ENCODE results near the gene SH2D2A.

The SH2D2A gene

GRCh38 chr1:156823210-156823790 lies 6.7 kb upstream of the SH2D2A start:
- no peak for DNase-seq (ENCODE audit: low read depth)

- no peak for DNase-seq (ENCODE audit: low read depth)
These were observed 6.0 kb upstream of the SH2D2A start for GRCh38 chr1:156822680-156823079.

- no peak for DNase-seq (ENCODE audit: low read depth)
These were observed 5.2 kb upstream of the SH2D2A start for GRCh38 chr1:156821801-156822200.

GRCh38 chr1:156815961-156816422 lies 656 bp downstream of the SH2D2A start:
- DNase-seq (ENCODE audit: low read depth), result no peak

DNA sequence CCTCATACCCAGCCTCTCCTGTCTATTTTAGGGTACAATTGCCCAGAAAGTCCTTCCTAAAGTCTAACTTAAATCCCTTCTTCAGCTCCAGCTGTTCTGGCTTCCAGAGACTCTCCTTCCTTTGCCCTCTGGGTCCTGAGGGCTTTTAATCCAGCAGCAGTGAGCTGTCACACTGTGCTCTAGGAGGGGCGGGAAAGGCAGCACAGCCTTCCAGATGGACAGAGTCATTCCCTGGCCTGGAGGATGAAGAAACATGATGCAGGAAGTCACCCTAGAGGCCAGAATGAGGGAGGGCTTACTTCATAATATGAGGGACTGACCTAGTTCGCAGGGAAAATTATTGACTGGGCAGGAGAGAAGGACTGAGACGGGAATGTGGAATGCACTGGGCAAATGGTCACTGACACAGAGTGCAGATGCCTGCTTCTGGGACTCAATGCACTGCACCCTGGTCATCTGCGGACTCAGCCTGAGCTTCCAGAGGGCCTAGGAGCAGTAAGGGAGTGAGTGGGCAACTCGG lies 1.3 kb downstream of the SH2D2A start:
- no peak for DNase-seq (ENCODE audit: low read depth)

DNA sequence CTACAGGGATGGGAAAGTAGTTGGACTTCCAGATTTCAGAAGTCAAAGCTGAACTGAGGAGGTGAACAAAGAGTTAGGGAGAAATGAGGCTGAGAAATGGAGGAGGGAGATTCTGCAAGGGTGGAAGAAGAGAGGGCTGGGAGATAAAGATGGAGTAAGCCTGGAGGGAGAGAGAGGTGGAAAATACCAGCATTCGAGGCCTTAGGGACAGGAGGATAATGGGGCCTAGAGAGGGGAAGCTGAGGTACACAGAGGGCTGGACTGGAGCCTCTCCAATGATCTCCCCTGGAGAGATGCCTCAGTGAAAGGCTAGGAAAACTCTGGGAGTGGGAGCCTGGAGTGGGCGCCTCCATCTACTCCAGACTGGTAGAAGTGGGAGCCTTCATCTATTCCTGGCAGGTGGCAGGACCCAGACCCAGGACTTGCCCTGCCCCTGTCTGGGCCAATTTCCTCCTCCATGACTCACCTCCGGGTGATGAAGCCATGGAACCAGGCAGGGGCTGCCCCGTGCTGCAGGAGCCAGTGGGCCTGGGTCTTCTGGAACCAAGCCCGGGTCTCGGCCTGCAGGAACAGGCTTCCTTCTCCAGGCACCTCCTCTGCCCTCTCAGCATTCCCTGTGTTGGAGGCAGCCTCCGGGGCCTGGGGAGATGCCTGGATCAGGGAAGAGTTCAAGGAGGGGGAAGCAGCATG lies 1.9 kb downstream of the SH2D2A start:
- DNase-seq (ENCODE audit: low read depth), result no peak

DNA sequence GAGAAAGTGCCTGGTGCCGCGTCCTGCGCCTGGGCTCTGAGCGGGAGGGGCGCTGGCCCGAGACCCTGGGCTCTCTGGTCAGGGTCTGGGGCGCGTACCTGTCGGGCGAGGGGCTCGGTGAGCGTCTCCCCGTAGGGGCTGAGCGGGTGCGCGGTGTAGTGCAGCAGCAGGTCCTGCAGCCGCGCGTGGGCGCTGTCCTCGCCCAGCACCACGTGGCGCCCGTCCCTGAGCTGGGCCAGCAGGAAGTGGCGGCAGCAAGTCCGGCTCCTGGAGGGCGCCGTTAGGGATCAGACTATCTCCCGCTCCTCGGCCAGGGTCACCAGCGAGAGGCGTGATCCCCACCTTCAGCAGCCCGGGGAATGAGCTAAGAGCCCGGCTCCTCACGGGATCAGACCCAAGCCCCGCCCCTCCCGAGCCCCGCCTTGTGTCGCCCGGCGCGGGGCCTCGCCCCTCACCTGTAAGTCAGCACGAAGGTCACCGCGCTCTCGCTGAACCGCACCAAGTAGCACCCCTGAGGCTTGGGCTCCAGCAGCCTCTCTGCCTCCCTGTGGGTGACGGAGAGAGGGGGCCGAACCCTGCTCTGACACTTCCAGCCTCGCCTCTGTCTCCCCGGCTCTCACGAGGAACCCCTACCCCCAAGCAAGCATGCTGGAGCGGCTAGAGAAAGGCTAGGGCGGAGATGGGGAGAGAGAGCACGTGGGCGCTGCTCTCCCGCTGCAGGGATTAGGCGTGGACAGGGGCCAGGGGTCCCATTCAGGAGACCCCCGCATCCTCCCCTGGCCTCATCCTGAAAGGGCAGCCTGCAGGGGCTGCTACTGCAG lies 2.7 kb downstream of the SH2D2A start:
- no peak for DNase-seq (ENCODE audit: low read depth)

DNA sequence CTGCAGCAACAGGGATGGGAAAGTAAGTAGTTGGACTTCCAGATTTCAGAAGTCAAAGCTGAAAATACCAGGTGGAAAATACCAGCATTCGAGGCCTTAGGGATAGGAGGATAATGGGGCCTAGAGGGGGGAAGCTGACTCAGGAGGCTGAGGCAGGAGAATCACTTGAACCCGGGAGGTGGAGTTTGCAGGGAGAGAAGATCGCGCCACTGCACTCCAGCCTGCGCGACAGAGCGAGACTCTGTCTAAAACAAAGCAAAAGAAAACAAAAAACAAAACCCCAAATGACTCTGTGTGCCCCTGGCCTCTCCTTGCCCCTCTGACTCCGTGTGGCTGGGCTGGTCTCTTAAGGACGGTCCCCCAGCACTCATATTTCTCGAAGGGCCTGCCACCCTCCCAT lies 3.4 kb downstream of the SH2D2A start:
- no peak for DNase-seq (ENCODE audit: low read depth)

- no peak for DNase-seq (ENCODE audit: low read depth)
These were observed 4.2 kb downstream of the SH2D2A start for GRCh38 chr1:156812293-156812990.

GRCh38 chr1:156811168-156811567 lies 5.5 kb downstream of the SH2D2A start:
- no peak for DNase-seq (ENCODE audit: low read depth)

- DNase-seq (ENCODE audit: low read depth), result no peak
These were observed 6.8 kb downstream of the SH2D2A start for GRCh38 chr1:156809711-156810366.

GRCh38 chr1:156809281-156809680 lies 7.4 kb downstream of the SH2D2A start:
- no peak for DNase-seq (ENCODE audit: low read depth)

DNA sequence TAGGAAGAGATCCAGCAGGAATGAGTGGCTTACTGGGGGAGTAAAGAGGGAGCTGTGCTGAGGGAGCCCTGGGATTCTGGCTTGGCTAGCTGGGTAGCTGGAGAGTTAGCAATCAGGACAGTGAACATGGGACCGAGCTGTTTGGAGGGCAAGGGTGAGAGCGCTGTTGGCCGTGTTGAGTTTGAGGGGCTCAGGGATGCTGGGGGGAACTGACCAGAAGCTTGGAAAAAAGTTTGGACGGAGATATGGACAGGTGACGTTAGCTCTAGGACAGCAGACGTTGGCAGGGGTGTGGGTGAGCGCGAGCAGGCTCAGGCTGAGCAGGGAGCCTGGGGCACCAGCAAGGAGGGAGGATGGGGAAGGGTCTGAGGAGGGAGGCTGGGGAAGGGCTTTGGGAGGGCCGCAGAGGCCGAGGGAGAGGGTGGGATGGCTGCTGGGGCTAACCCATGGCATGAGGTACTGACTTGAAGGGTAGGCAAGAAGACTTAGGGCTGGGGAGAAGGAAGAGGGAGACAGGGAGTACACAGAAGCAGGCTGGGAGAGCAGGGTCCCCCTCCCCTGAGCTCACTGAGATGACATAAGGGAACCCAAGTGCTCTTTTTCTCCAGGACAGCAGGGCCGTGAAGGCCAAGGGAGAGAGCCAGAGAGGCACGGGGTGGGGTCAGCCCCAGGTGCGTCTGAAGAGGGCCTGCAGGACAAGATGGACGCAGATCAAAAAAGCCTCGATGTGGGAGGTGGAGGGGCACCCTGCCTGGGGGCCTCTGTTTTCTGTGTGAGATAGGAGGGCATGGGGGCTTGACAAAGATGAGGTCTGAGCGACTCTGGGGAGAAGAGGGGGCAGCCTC lies 8.2 kb downstream of the SH2D2A start:
- no peak for DNase-seq (ENCODE audit: low read depth)

DNA sequence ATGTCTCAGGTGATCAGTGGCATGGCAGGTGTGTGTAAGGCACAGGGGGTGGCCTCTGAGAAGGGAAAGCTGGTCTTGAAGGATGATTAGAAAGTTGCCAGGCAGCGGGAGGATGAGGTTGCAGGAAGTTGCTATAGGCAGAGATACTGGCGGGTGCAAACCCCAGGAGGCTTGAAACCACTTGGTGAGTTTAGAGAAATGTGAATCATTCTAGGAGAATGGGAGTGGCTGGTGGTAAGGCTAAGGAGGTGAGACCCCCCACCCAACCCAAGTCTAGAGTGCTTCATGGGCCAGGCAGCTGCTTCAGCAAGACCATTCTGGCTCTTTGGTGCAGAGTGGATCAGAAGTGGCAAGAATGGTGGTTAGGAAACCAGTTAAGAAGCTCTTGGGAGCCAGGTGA lies 9.0 kb downstream of the SH2D2A start:
- DNase-seq (ENCODE audit: low read depth), result no peak

DNA sequence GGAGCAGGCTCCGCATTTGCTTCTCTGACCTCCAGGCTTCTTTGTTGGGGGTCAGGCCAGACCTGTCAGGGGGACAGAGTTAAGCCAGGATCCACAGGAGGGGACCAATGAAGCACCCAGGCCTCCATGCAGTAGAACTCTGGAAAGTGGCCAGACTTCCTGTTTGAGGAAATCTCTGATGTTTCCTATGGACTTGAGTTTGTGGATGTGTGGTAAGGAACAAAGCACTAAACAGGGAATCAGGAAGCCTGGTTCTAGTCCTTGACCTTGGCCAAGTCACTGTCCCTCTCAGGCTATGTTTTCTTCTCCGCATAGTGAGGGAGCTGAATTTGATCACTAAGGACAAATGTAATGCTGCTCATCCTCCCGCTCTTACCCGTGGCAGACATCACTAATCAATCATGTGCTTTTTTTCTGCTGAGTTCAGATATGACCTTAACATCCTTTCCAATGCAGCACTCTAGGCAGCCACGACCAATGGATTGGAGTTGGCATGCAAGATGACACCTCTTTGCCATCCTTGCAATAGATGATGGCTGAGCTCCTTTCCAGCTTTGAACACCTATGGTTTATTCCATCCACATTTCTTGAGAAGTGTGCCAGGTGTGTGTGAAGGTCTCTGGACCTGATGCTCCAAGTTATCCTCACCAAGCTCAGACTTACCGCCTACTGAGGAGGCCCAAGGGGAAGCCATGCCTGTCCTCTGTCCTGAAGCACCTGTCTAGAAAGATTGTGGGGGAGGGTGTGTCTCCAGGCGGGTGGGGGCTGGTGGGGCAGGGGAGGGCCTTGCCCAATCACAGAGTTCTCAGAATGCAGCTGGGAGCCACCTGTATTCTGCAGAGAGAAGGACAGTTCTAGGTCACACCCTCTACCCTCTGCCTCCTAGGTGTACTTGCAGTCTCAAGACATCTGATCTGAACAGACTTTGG lies 9.9 kb downstream of the SH2D2A start:
- no peak for DNase-seq (ENCODE audit: low read depth)

- DNase-seq (ENCODE audit: low read depth), result no peak
These were observed 10.7 kb downstream of the SH2D2A start for GRCh38 chr1:156805766-156806511.

- DNase-seq (ENCODE audit: low read depth), result peak; percentile 22
These were observed 11.9 kb downstream of the SH2D2A start for GRCh38 chr1:156804572-156805243.

DNA sequence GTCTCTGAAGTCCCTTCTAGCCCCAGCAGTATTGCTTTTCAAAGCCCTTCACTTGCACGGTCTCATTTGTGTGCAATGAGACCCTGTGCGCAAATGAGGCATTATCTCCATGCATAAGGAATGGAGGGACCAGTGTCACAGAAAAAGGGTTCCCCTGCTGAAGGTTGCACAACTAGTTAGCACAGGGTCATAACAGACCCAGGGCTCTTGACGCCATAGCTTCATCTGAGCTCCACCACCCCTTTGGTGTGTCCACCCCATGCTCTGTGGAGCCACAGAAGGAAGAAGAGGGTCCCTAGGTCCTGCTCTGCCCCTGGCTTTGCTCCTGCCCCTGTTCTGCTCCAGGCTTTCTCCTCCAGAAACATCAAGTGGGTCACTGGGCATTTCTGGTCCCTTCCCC lies 12.6 kb downstream of the SH2D2A start:
- no peak for DNase-seq (ENCODE audit: low read depth)
